Spleen (tissue), 11 donors: Measurements from ENCODE around the gene SYNPO. TPM values are rescaled to one million over a fixed set of nuclear protein-coding genes. Genes with fewer than 3 reads are reported as not detected.

Experiments used
- DNase-seq: peaks from one replicate; pipeline ENCODE4 v3.0.0-alpha.2; 2020
- H3K27ac ChIP-seq, 8 donors: fragments of 200-600 bp; sonication (generic) in 7 of 8; 1 replicate in 4 of 8; 2 replicates in 4 of 8; pipeline versions ENCODE4 v1.5.0 to v1.8.0; 2016 to 2021; ENCODE audit warnings: inconsistent platforms in 4 of 8, mild to moderate bottlenecking in 4 of 8, moderate library complexity in 1 of 8
- H3K27me3 ChIP-seq, 7 donors: fragments of 200-600 bp; sonication (generic) in 6 of 7; replicated peaks in 1 of 7; 1 replicate in 4 of 7; 2 replicates in 3 of 7; pipeline versions ENCODE4 v1.5.0 to v1.8.0; 2016 to 2021; ENCODE audit warnings: inconsistent platforms in 3 of 7, mild to moderate bottlenecking in 1 of 7
- H3K36me3 ChIP-seq, 6 donors: fragments of 200-600 bp; sonication (generic) in 5 of 6; 1 replicate in 4 of 6; 2 replicates in 2 of 6; pipeline versions ENCODE4 v1.5.0 to v1.8.0; 2016 to 2021; ENCODE audit warnings: inconsistent platforms in 2 of 6
- H3K4me1 ChIP-seq, 6 donors: fragments of 200-600 bp; sonication (generic) in 5 of 6; 1 replicate in 3 of 6; 2 replicates in 3 of 6; pipeline versions ENCODE4 v1.5.0 to v1.8.0; 2016 to 2021; ENCODE audit warnings: inconsistent platforms in 3 of 6
- H3K4me3 ChIP-seq, 8 donors: fragments of 200-600 bp; sonication (generic) in 7 of 8; 1 replicate in 4 of 8; 2 replicates in 4 of 8; pipeline versions ENCODE4 v1.5.0 to v1.8.0; 2016 to 2021; ENCODE audit warnings: inconsistent platforms in 4 of 8, mild to moderate bottlenecking in 4 of 8, moderate library complexity in 2 of 8
- H3K9me3 ChIP-seq, 8 donors: fragments of 200-600 bp; sonication (generic) in 7 of 8; 1 replicate in 4 of 8; 2 replicates in 4 of 8; pipeline versions ENCODE4 v1.5.0 to v1.8.0; 2016 to 2021; ENCODE audit warnings: inconsistent platforms in 4 of 8
- CTCF ChIP-seq, 11 experiments: fragments of 200-600 bp in 7 of 11; fragments of 450-650 bp in 4 of 11; sonication (generic) in 4 of 11; IDR thresholded peaks in 8 of 11; conservative IDR thresholded peaks in 3 of 11; 1 replicate in 7 of 11; 2 replicates in 4 of 11; pipeline versions ENCODE4 v1.4.0 to v1.8.0; 2016 to 2021; ENCODE audit warnings: antibody characterized with exemption in 11 of 11, inconsistent platforms in 4 of 11, mild to moderate bottlenecking in 1 of 11
- POLR2A ChIP-seq, 3 donors: fragments of 450-650 bp; IDR thresholded peaks; one replicate each; pipeline ENCODE4 v1.5.1; 2017; ENCODE audit warnings: antibody characterized with exemption in 3 of 3, mild to moderate bottlenecking in 1 of 3
- POLR2AphosphoS5 ChIP-seq, 3 donors: sonication (generic); formaldehyde crosslinking; IDR thresholded peaks; one replicate each; pipeline ENCODE4 v1.5.1; 2017; ENCODE audit warnings: antibody characterized with exemption in 3 of 3
- WGBS, 5 donors: extraction: QIAGEN DNeasy Blood & Tissue Kit in 3 of 5; methylation state at CpG; one replicate each; pipeline versions ENCODE4 v1.1.5 to v1.1.7; 2013 to 2018; 5-methylcytosine and 5-hydroxymethylcytosine counted together
- intact Hi-C: fragments of 100-400 bp; cut with DNase I; formaldehyde crosslinking; loops from one replicate; pipeline ENCODE4 v1.15.0; 2023; ENCODE audit warnings: low total_unique reads
- polyA plus RNA-seq, 3 donors: library from polyadenylated mRNA; stranded (reverse); fragments of 200-250 nt; gene quantifications; one replicate each; pipeline ENCODE4 v1.2.1, GENCODE V29; 2013
- total RNA-seq, 7 donors: library from RNA; depleted of rRNA in 3 of 7; stranded (reverse); fragments of >200 nt in 3 of 7; fragmentation: NEBNext Ultra II Directional in 4 of 7; extraction: Animal tissue kit (Norgen Biotek cat#: 25700) in 4 of 7; gene quantifications; one replicate each; pipeline versions ENCODE4 v1.1.0 to v1.2.1, GENCODE V29; 2016 to 2021
- donor health status: healthy with polysubstance abuse.
- donor health status: DM: no; HTN: no; CAD: no; lungs with moderate emphysema.
- donor health status: DM: no; HTN: no; CAD: no.
- donor health status: Bipolar disorder and iron deficiency.
- donor health status: healthy.
- donor health status: DM: no; HTN: no; CAD: no.
- donor health status: DM: yes; HTN: yes; CAD: no.

Gene SYNPO
- total and polyA plus RNA-seq, 10 donors, result 6.9 to 133 (median 45.9) TPM

GRCh38 chr5:150689120-150689519 is 48.7 kb downstream of the SYNPO start:
- Histone ChIP-seq H3K27ac (no peak overlapping the region), H3K4me1 (no peaks in the 10 kb centered on the region), H3K4me3 (no peak overlapping the region), H3K36me3 (peaks cover 2 to 78% (median 48%) of the 10 kb centered on the region in 6 donors), H3K9me3 (no peaks in the 10 kb centered on the region), H3K27me3 (no peaks in the 10 kb centered on the region)
- TF ChIP-seq POLR2A (IDR thresholded peaks at IDR 0.05) (no peak), POLR2AphosphoS5 (IDR thresholded peaks at IDR 0.05) (no peak), CTCF (IDR thresholded peaks at IDR 0.05 in 8 of 11, conservative IDR thresholded peaks at IDR 0.05 in 3 of 11) (no peak)
- WGBS, 5 donors, result 89 to 96% (median 92%) methylated on average over 1 of the region's 1 CpG
- no peak for DNase-seq
- intact Hi-C loops, result no loop called here

GRCh38 chr5:150690760-150691159 is 50.3 kb downstream of the SYNPO start:
- H3K36me3 ChIP-seq, result peaks cover 2 to 94% (median 65%) of the 10 kb centered on the region in 6 donors

GRCh38 chr5:150692276-150692675 is 51.8 kb downstream of the SYNPO start:
- Histone ChIP-seq H3K27ac (no peak overlapping the region), H3K4me3 (no peak overlapping the region), H3K9me3 (no peaks in the 10 kb centered on the region), H3K4me1 (peaks cover 0 to 4% (median 0%) of the 10 kb centered on the region in 6 donors), H3K36me3 (peaks cover 2 to 99% (median 76%) of the 10 kb centered on the region in 6 donors), H3K27me3 (no peaks in the 10 kb centered on the region)
- no peak for DNase-seq
- WGBS, 5 donors, result 90 to 96% (median 91%) methylated on average over 3 of the region's 3 CpGs
- intact Hi-C loops, result no loop called here
- no peak for TF ChIP-seq POLR2A (IDR thresholded peaks at IDR 0.05)
- TF ChIP-seq CTCF (IDR thresholded peaks at IDR 0.05 in 8 of 11, conservative IDR thresholded peaks at IDR 0.05 in 3 of 11), result no peak
- no peak for TF ChIP-seq POLR2AphosphoS5 (IDR thresholded peaks at IDR 0.05)

More at GRCh38 chr5:150690760-150691159, 50.3 kb downstream of the SYNPO start:
- Histone ChIP-seq H3K27me3 (no peaks in the 10 kb centered on the region), H3K9me3 (no peaks in the 10 kb centered on the region), H3K4me3 (no peak overlapping the region), H3K27ac (no peak overlapping the region), H3K4me1 (peaks cover 0 to 4% (median 0%) of the 10 kb centered on the region in 6 donors)
- 81 to 86% (median 85%) methylated on average over 6 of the region's 6 CpGs for WGBS, 5 donors
- DNase-seq, result no peak
- intact Hi-C loops, result no loop called here
- TF ChIP-seq CTCF (IDR thresholded peaks at IDR 0.05 in 8 of 11, conservative IDR thresholded peaks at IDR 0.05 in 3 of 11) (no peak), POLR2A (IDR thresholded peaks at IDR 0.05) (no peak), POLR2AphosphoS5 (IDR thresholded peaks at IDR 0.05) (no peak)

- WGBS, 5 donors, result 72 to 82% (median 78%) methylated on average over 3 of the region's 3 CpGs
Observed at GRCh38 chr5:150694612-150695011, 54.2 kb downstream of the SYNPO start.

More at GRCh38 chr5:150694612-150695011, 54.2 kb downstream of the SYNPO start:
- H3K36me3 ChIP-seq, result peaks cover 2 to 97% (median 89%) of the 10 kb centered on the region in 6 donors
- TF ChIP-seq CTCF (IDR thresholded peaks at IDR 0.05 in 8 of 11, conservative IDR thresholded peaks at IDR 0.05 in 3 of 11) (no peak), POLR2AphosphoS5 (IDR thresholded peaks at IDR 0.05) (no peak), POLR2A (IDR thresholded peaks at IDR 0.05) (no peak)
- intact Hi-C loops, result no loop called here
- H3K27me3 ChIP-seq, result no peaks in the 10 kb centered on the region
- peaks cover 7 to 22% (median 12%) of the 10 kb centered on the region in 6 donors for H3K4me1 ChIP-seq
- peak overlapping the region in 1 of 8 donors; percentile 5 for H3K27ac ChIP-seq
- DNase-seq, result no peak
- H3K4me3 ChIP-seq, result no peak overlapping the region
- no peaks in the 10 kb centered on the region for H3K9me3 ChIP-seq
